C1 segment of cervical spinal cord (tissue), 14 donors: ENCODE measurements around the gene SUGCT.
A peak's percentile ranks its signal among the peaks of the same experiment; 100 is the strongest.
"Not testable (repeated sequence)": the region's sequence is repeated elsewhere in the genome, so short reads cannot be mapped to it uniquely, and the experiment has no call there.

ENCODE experiments used
- DNase-seq, 14 donors: peaks; one replicate each; lab custom pipeline; 2025; lab: John Stamatoyannopoulos, UW

Gene SUGCT

GRCh38 chr7:40566879-40567278 lies 432.1 kb downstream of the SUGCT start:
- no peak for DNase-seq

GRCh38 chr7:40569326-40569725 lies 434.5 kb downstream of the SUGCT start:
- no peak for DNase-seq

- DNase-seq: peak in 1 of 14 donors; percentile 3
These were observed 435.4 kb downstream of the SUGCT start for GRCh38 chr7:40570223-40570622.

GRCh38 chr7:40571796-40572195 lies 437.0 kb downstream of the SUGCT start:
- DNase-seq: no peak

- DNase-seq: no peak
These were observed 438.1 kb downstream of the SUGCT start for GRCh38 chr7:40572810-40573465.

GRCh38 chr7:40579401-40579800 lies 444.6 kb downstream of the SUGCT start:
- DNase-seq: no peak

- DNase-seq: no peak
These were observed 446.0 kb downstream of the SUGCT start for GRCh38 chr7:40580776-40581175.

- DNase-seq: no peak
These were observed 447.7 kb downstream of the SUGCT start for GRCh38 chr7:40582539-40582938.

- DNase-seq: no peak
These were observed 449.1 kb downstream of the SUGCT start for GRCh38 chr7:40583667-40584444.

- DNase-seq: no peak
These were observed 450.0 kb downstream of the SUGCT start for GRCh38 chr7:40584667-40585433.

- DNase-seq: no peak
These were observed 451.4 kb downstream of the SUGCT start for GRCh38 chr7:40586197-40586596.

- DNase-seq: no peak
These were observed 452.6 kb downstream of the SUGCT start for GRCh38 chr7:40587419-40587818.

GRCh38 chr7:40595129-40595528 lies 460.3 kb downstream of the SUGCT start:
- no peak for DNase-seq

- DNase-seq: no peak
These were observed 461.0 kb downstream of the SUGCT start for GRCh38 chr7:40595832-40596231.

GRCh38 chr7:40597517-40597916 lies 462.7 kb downstream of the SUGCT start:
- DNase-seq: no peak

GRCh38 chr7:40598915-40599314 lies 464.1 kb downstream of the SUGCT start:
- DNase-seq: no peak

GRCh38 chr7:40599836-40600235 lies 465.0 kb downstream of the SUGCT start:
- no peak for DNase-seq

- DNase-seq: not testable (repeated sequence)
These were observed 467.5 kb downstream of the SUGCT start for GRCh38 chr7:40602351-40602750.

GRCh38 chr7:40604601-40605438 lies 470.0 kb downstream of the SUGCT start:
- DNase-seq: peak in 12 of 14 donors; percentile 4 to 67 (median 37)

GRCh38 chr7:40608321-40609075 lies 473.7 kb downstream of the SUGCT start:
- no peak for DNase-seq

- DNase-seq: no peak
These were observed 475.7 kb downstream of the SUGCT start for GRCh38 chr7:40610461-40610860.
